Stimulated activated naive CD8-positive, alpha-beta T cell treated with anti-CD3 and anti-CD28 coated beads, Interleukin-15, Interleukin-2, amounts not matched to agents 100 ng/mL and 50 ng/mL, for 24 hours (primary cell): ENCODE results near the gene COL6A5.
"Not testable (repeated sequence)": the region's sequence is repeated elsewhere in the genome, so short reads cannot be mapped to it uniquely, and the experiment has no call there.

Source experiments
- H3K27ac Mint-ChIP-seq: one replicate; pipeline ENCODE4 v1.8.0; 2021; ENCODE audit warnings: mild to moderate bottlenecking, mixed read lengths
- H3K27me3 Mint-ChIP-seq: one replicate; pipeline ENCODE4 v1.8.0; 2021; ENCODE audit warnings: mixed read lengths
- H3K36me3 Mint-ChIP-seq: one replicate; pipeline ENCODE4 v1.8.0; 2021; ENCODE audit warnings: low read depth, mixed read lengths
- H3K4me1 Mint-ChIP-seq: one replicate; pipeline ENCODE4 v1.8.0; 2021; ENCODE audit warnings: low read depth, mixed read lengths
- H3K4me3 Mint-ChIP-seq: one replicate; pipeline ENCODE4 v1.8.0; 2021; ENCODE audit warnings: mild to moderate bottlenecking, mixed read lengths
- H3K9me3 Mint-ChIP-seq: one replicate; pipeline ENCODE4 v1.8.0; 2021; ENCODE audit warnings: mixed read lengths

COL6A5 gene

DNA sequence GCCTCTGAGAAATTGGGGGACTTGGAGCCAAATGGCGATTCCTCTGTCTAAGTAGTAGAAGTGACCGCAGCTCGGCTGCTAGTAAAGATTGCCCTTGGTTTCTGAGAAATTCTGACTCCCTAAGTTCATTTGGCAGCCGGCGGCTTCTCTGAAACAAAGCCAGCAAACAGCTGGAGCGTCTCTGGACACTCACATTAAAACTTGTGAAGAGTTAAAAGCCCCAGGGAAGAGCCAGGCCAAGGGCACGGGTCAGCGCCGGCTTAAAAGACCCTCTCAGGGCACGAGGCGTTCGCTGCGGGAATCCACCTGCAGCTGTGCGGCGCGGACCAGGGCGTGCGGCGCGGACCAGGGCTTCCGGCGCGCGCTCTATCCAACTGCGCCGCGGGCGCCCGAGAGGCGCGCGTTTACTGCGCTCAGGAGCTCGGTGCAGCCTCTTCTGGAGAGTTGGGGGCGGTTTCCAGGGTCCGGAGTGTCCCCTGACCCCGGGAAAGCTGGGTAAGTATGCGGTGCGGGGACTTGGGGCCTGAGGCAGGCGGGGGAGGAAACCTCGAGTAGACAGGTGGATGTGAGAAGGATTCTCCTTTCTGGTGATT, at the start of gene COL6A5:
Gene COL6A5 (plus strand): TSS at position 186 of the 593 bp plus-strand sequence. CDS start 27,967 bp downstream, outside the sequence.
- no peak within 1 kb of the TSS for H3K4me3 Mint-ChIP-seq
- H3K27ac Mint-ChIP-seq: no peak within 1 kb of the TSS
- no peaks in the 10 kb centered on the region for H3K9me3 Mint-ChIP-seq
- peaks cover 62% of the 10 kb centered on the region for H3K27me3 Mint-ChIP-seq
- H3K36me3 Mint-ChIP-seq: no peaks in the 10 kb centered on the region
- H3K4me1 Mint-ChIP-seq: peaks cover 10% of the 10 kb centered on the region

GRCh38 chr3:130299531-130299930, 45.9 kb upstream of the COL6A5 start:
- Mint-ChIP-seq H3K36me3 (no peaks in the 10 kb centered on the region), H3K4me3 (no peak overlapping the region), H3K27ac (no peak overlapping the region), H3K4me1 (no peaks in the 10 kb centered on the region), H3K9me3 (no peaks in the 10 kb centered on the region), H3K27me3 (peaks cover 7% of the 10 kb centered on the region)

- H3K9me3 Mint-ChIP-seq: no peaks in the 10 kb centered on the region
- H3K36me3 Mint-ChIP-seq: no peaks in the 10 kb centered on the region
- H3K4me1 Mint-ChIP-seq: no peaks in the 10 kb centered on the region
- H3K4me3 Mint-ChIP-seq: no peak overlapping the region
- no peak overlapping the region for H3K27ac Mint-ChIP-seq
- H3K27me3 Mint-ChIP-seq: peaks cover 9% of the 10 kb centered on the region
These were observed 44.6 kb upstream of the COL6A5 start for GRCh38 chr3:130300888-130301287.

DNA sequence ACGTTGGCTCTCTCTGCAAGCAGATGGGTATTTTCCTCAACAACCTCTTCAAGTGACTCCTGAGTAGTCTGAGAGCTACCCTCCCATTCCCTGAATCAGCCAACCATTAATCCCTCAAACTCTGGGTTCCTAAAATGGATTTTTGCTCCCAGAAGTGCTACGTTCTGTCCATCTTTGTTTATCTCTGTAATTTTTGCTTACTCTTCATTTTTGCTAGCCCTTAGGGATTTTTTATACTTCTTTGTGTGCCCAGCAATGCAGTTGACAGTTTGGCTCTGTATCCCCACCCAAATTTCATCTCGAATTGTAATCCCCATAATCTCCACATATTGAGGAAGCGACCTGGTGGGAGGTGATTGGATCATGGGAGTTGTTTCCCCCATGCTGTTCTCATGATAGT, 35.4 kb upstream of the COL6A5 start:
- no peak overlapping the region for H3K4me3 Mint-ChIP-seq
- no peaks in the 10 kb centered on the region for H3K36me3 Mint-ChIP-seq
- peaks cover 20% of the 10 kb centered on the region for H3K27me3 Mint-ChIP-seq
- H3K27ac Mint-ChIP-seq: no peak overlapping the region
- H3K9me3 Mint-ChIP-seq: no peaks in the 10 kb centered on the region
- H3K4me1 Mint-ChIP-seq: no peaks in the 10 kb centered on the region

DNA sequence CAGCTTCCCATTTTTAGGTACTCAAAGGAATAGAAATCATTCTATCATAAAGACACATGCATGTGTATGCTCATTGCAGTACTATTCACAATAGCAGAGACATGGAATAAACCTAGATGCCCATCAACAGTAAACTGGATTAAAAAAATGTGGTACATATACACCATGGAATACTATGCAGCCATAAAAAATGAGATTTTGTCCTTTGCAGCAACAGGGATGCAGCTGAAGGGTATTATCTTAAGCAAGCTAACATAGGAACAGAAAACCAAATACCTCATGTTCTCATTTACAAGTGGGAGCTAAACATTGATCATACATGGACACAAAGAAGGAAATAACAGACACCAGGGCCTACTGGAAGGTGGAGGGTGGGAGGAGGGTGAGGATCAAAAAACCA, 33.1 kb upstream of the COL6A5 start:
- H3K4me3 Mint-ChIP-seq: no peak overlapping the region
- H3K36me3 Mint-ChIP-seq: no peaks in the 10 kb centered on the region
- no peak overlapping the region for H3K27ac Mint-ChIP-seq
- no peaks in the 10 kb centered on the region for H3K4me1 Mint-ChIP-seq
- peaks cover 11% of the 10 kb centered on the region for H3K27me3 Mint-ChIP-seq
- no peaks in the 10 kb centered on the region for H3K9me3 Mint-ChIP-seq

GRCh38 chr3:130316169-130316568, 29.3 kb upstream of the COL6A5 start:
- no peaks in the 10 kb centered on the region for H3K36me3 Mint-ChIP-seq
- no peak overlapping the region for H3K4me3 Mint-ChIP-seq
- H3K27me3 Mint-ChIP-seq: peaks cover 8% of the 10 kb centered on the region
- H3K9me3 Mint-ChIP-seq: no peaks in the 10 kb centered on the region
- no peak overlapping the region for H3K27ac Mint-ChIP-seq
- no peaks in the 10 kb centered on the region for H3K4me1 Mint-ChIP-seq

- H3K27me3 Mint-ChIP-seq: peaks cover 21% of the 10 kb centered on the region
- no peaks in the 10 kb centered on the region for H3K9me3 Mint-ChIP-seq
- no peak overlapping the region for H3K27ac Mint-ChIP-seq
- H3K4me1 Mint-ChIP-seq: no peaks in the 10 kb centered on the region
- H3K36me3 Mint-ChIP-seq: no peaks in the 10 kb centered on the region
- H3K4me3 Mint-ChIP-seq: no peak overlapping the region
These were observed 22.0 kb upstream of the COL6A5 start for GRCh38 chr3:130323503-130323902.

GRCh38 chr3:130340766-130341165, 4.7 kb upstream of the COL6A5 start:
- no peak overlapping the region for H3K27ac Mint-ChIP-seq
- H3K4me1 Mint-ChIP-seq: peaks cover 10% of the 10 kb centered on the region
- peaks cover 27% of the 10 kb centered on the region for H3K27me3 Mint-ChIP-seq
- H3K4me3 Mint-ChIP-seq: no peak overlapping the region
- no peaks in the 10 kb centered on the region for H3K36me3 Mint-ChIP-seq
- H3K9me3 Mint-ChIP-seq: peaks cover 21% of the 10 kb centered on the region

DNA sequence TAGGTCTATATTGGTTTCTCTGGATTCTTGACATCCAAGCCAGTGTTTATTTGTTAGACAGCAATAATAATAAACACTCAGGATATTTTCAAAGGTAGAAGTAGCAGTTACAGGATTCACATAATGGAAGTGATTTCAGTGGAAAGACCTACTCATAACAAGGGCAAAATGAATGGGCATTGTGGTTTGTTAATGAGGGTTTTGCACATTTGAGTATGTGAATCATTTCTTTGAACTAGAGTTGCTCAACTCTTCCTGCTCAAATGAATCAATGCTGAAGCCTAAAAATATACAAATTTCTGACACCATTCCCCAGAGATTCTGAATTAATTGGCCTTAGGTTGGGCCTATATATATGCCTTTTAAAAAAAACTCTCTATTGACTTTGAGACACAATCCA, 4.1 kb upstream of the COL6A5 start:
- Mint-ChIP-seq H3K9me3 (peaks cover 17% of the 10 kb centered on the region), H3K27ac (no peak overlapping the region), H3K4me1 (peaks cover 10% of the 10 kb centered on the region), H3K27me3 (peaks cover 29% of the 10 kb centered on the region), H3K4me3 (no peak overlapping the region), H3K36me3 (no peaks in the 10 kb centered on the region)

- Mint-ChIP-seq H3K27me3 (peaks cover 34% of the 10 kb centered on the region), H3K36me3 (no peaks in the 10 kb centered on the region), H3K4me3 (no peak overlapping the region), H3K4me1 (peaks cover 10% of the 10 kb centered on the region), H3K9me3 (peaks cover 13% of the 10 kb centered on the region), H3K27ac (peak overlapping the region; percentile 46)
These were observed 3.6 kb upstream of the COL6A5 start for GRCh38 chr3:130341882-130342281.

DNA sequence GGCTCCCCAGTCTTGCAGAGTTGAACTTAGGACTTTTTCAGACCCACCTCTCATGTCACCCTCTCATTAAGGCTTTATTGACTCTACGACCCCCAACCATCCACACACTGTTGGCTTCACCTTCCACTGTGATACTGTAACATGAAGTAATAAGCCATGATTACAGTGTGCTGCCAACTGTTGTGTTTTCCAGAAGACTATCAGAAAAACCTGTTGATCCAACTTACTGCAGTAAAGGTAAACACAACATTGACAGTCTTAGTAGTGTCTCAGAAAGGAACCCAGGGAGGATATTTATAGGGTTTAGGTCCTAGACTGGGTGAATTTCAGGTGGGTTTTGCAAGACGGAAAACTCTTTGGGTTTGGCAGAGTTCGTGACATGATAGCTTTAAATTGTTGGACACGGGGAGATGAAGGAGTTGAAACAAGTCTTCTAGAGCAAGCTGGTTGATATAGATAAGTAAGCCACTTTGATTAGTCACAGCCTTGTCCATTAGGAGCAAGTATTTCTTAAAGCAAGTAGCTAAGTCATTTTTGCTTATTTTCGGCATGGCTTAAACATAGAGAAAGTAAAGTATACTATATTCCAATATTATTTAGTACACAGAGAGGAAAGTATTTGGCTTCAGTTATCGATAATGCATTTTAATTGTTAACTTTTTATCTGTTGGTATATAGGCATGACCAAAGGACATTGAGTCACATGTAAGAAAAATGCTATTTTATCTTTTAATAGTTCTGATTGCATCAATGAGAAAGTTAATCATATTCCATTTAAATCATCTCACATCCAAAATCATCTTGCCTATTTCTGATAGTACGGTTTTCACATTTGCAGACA, 2.4 kb upstream of the COL6A5 start:
- Mint-ChIP-seq H3K4me1 (peaks cover 10% of the 10 kb centered on the region), H3K9me3 (peaks cover 7% of the 10 kb centered on the region), H3K4me3 (no peak overlapping the region), H3K27ac (no peak overlapping the region), H3K36me3 (no peaks in the 10 kb centered on the region), H3K27me3 (peaks cover 44% of the 10 kb centered on the region)

DNA sequence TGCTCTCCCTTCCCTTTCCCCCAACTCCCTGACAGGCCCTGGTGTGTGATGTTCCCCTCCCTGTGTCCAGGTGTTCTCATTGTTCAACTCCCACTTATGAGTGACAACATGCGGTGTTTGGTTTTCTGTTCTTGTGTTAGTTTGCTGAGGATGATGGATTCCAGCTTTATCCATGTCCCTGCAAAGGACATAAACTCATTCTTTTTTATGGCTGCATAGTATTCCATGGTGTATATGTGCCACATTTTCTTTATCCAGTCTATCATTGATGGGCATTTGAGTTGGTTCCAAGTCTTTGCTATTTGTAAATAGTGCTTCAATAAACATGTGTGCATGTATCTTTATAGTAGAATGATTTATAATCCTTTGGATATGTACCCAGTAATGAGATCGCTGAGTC, 2.8 kb downstream of the COL6A5 start:
- not testable (repeated sequence) for H3K9me3 Mint-ChIP-seq, H3K4me3 Mint-ChIP-seq, H3K27ac Mint-ChIP-seq, H3K36me3 Mint-ChIP-seq, H3K4me1 Mint-ChIP-seq
- H3K27me3 Mint-ChIP-seq: peaks cover 58% of the 10 kb centered on the region

GRCh38 chr3:130354430-130354829, 9.0 kb downstream of the COL6A5 start:
- H3K9me3 Mint-ChIP-seq: no peaks in the 10 kb centered on the region
- no peaks in the 10 kb centered on the region for H3K4me1 Mint-ChIP-seq
- H3K4me3 Mint-ChIP-seq: no peak overlapping the region
- H3K27ac Mint-ChIP-seq: no peak overlapping the region
- H3K36me3 Mint-ChIP-seq: no peaks in the 10 kb centered on the region
- H3K27me3 Mint-ChIP-seq: peaks cover 10% of the 10 kb centered on the region

- Mint-ChIP-seq H3K36me3 (no peaks in the 10 kb centered on the region), H3K27ac (no peak overlapping the region), H3K27me3 (peaks cover 9% of the 10 kb centered on the region), H3K4me3 (no peak overlapping the region), H3K4me1 (no peaks in the 10 kb centered on the region), H3K9me3 (no peaks in the 10 kb centered on the region)
These were observed 28.6 kb downstream of the COL6A5 start for GRCh38 chr3:130374033-130374432.

- no peaks in the 10 kb centered on the region for H3K9me3 Mint-ChIP-seq
These were observed 29.4 kb downstream of the COL6A5 start for GRCh38 chr3:130374908-130375307.

More at GRCh38 chr3:130374908-130375307, 29.4 kb downstream of the COL6A5 start:
- no peak overlapping the region for H3K4me3 Mint-ChIP-seq
- H3K4me1 Mint-ChIP-seq: no peaks in the 10 kb centered on the region
- no peaks in the 10 kb centered on the region for H3K36me3 Mint-ChIP-seq
- no peak overlapping the region for H3K27ac Mint-ChIP-seq
- H3K27me3 Mint-ChIP-seq: peaks cover 9% of the 10 kb centered on the region
